ENCODE data around the gene B9D1.

Gene B9D1

GRCh38 chr17:19376811-19377210 is 14.3 kb upstream of the B9D1 start:
- no peak for DNase-seq (ENCODE audit: low read depth in 3 of 3)

- DNase-seq (ENCODE audit: low read depth in 3 of 3) = no peak
These were observed 13.2 kb upstream of the B9D1 start for GRCh38 chr17:19375732-19376131.

- DNase-seq (ENCODE audit: low read depth in 3 of 3) = no peak
These were observed 11.6 kb upstream of the B9D1 start for GRCh38 chr17:19374136-19374535.

- DNase-seq (ENCODE audit: low read depth in 3 of 3) = no peak
These were observed 10.5 kb upstream of the B9D1 start for GRCh38 chr17:19372866-19373504.

GRCh38 chr17:19372439-19372838 is 9.9 kb upstream of the B9D1 start:
- no peak for DNase-seq (ENCODE audit: low read depth in 3 of 3)

GRCh38 chr17:19372011-19372370 is 9.5 kb upstream of the B9D1 start:
- DNase-seq (ENCODE audit: low read depth in 3 of 3) = no peak

GRCh38 chr17:19371259-19372010 is 8.9 kb upstream of the B9D1 start:
- no peak for DNase-seq (ENCODE audit: low read depth in 3 of 3)

- DNase-seq (ENCODE audit: low read depth in 3 of 3) = no peak
These were observed 8.0 kb upstream of the B9D1 start for GRCh38 chr17:19370493-19370960.

GRCh38 chr17:19369846-19370492 is 7.4 kb upstream of the B9D1 start:
- DNase-seq (ENCODE audit: low read depth in 3 of 3) = no peak

- DNase-seq (ENCODE audit: low read depth in 3 of 3) = no peak
These were observed 6.7 kb upstream of the B9D1 start for GRCh38 chr17:19369107-19369778.

- no peak for DNase-seq (ENCODE audit: low read depth in 3 of 3)
These were observed 5.7 kb upstream of the B9D1 start for GRCh38 chr17:19368229-19368628.

- DNase-seq (ENCODE audit: low read depth in 3 of 3) = no peak
These were observed 4.1 kb upstream of the B9D1 start for GRCh38 chr17:19366637-19366972.

GRCh38 chr17:19365833-19366636 is 3.5 kb upstream of the B9D1 start:
- DNase-seq (ENCODE audit: low read depth in 3 of 3) = no peak

GRCh38 chr17:19365499-19365817 is 2.9 kb upstream of the B9D1 start:
- no peak for DNase-seq (ENCODE audit: low read depth in 3 of 3)

GRCh38 chr17:19364699-19365498 is 2.4 kb upstream of the B9D1 start:
- no peak for DNase-seq (ENCODE audit: low read depth in 3 of 3)

GRCh38 chr17:19363460-19364035 is 1.0 kb upstream of the B9D1 start:
- no peak for DNase-seq (ENCODE audit: low read depth in 3 of 3)

- DNase-seq (ENCODE audit: low read depth in 3 of 3) = no peak
These were observed 553 bp upstream of the B9D1 start for GRCh38 chr17:19363114-19363438.

- DNase-seq (ENCODE audit: low read depth in 3 of 3) = no peak
These were observed 613 bp downstream of the B9D1 start for GRCh38 chr17:19361944-19362276.

- DNase-seq (ENCODE audit: low read depth in 3 of 3) = no peak
These were observed 1.2 kb downstream of the B9D1 start for GRCh38 chr17:19361326-19361725.

- no peak for DNase-seq (ENCODE audit: low read depth in 3 of 3)
These were observed 1.8 kb downstream of the B9D1 start for GRCh38 chr17:19360772-19361171.

GRCh38 chr17:19359856-19360255 is 2.7 kb downstream of the B9D1 start:
- DNase-seq (ENCODE audit: low read depth in 3 of 3) = no peak

Measured in stimulated activated CD4-positive, alpha-beta T cell treated with anti-CD3 and anti-CD28 coated beads, TNF-alpha, amount 100 ng/mL, for 4 hours (primary cell).